ENCODE measurements around the gene RFTN1.
A peak's percentile ranks its signal among the peaks of the same experiment; 100 is the strongest.

RFTN1 gene

GRCh38 chr3:16464511-16465148, 48.9 kb downstream of the RFTN1 start:
- no peak for DNase-seq (ENCODE audit: low spot score)

GRCh38 chr3:16463914-16464313, 49.6 kb downstream of the RFTN1 start:
- DNase-seq (ENCODE audit: low spot score), result no peak

GRCh38 chr3:16463119-16463518, 50.4 kb downstream of the RFTN1 start:
- DNase-seq (ENCODE audit: low spot score), result no peak

GRCh38 chr3:16462679-16463078, 50.8 kb downstream of the RFTN1 start:
- DNase-seq (ENCODE audit: low spot score), result peak; percentile 43

GRCh38 chr3:16461463-16462245, 51.8 kb downstream of the RFTN1 start:
- DNase-seq (ENCODE audit: low spot score), result no peak

GRCh38 chr3:16460886-16461285, 52.6 kb downstream of the RFTN1 start:
- no peak for DNase-seq (ENCODE audit: low spot score)

GRCh38 chr3:16460273-16460672, 53.2 kb downstream of the RFTN1 start:
- no peak for DNase-seq (ENCODE audit: low spot score)

- DNase-seq (ENCODE audit: low spot score), result peak; percentile 12
These were observed 56.6 kb downstream of the RFTN1 start for GRCh38 chr3:16456784-16457415.

GRCh38 chr3:16455966-16456365, 57.5 kb downstream of the RFTN1 start:
- no peak for DNase-seq (ENCODE audit: low spot score)

- no peak for DNase-seq (ENCODE audit: low spot score)
These were observed 58.5 kb downstream of the RFTN1 start for GRCh38 chr3:16455001-16455400.

- no peak for DNase-seq (ENCODE audit: low spot score)
These were observed 61.2 kb downstream of the RFTN1 start for GRCh38 chr3:16452261-16452660.

- no peak for DNase-seq (ENCODE audit: low spot score)
These were observed 64.1 kb downstream of the RFTN1 start for GRCh38 chr3:16449369-16449768.

- DNase-seq (ENCODE audit: low spot score), result no peak
These were observed 64.8 kb downstream of the RFTN1 start for GRCh38 chr3:16448639-16449070.

- no peak for DNase-seq (ENCODE audit: low spot score)
These were observed 66.4 kb downstream of the RFTN1 start for GRCh38 chr3:16447135-16447534.

GRCh38 chr3:16444344-16444743, 69.2 kb downstream of the RFTN1 start:
- DNase-seq (ENCODE audit: low spot score), result no peak

- DNase-seq (ENCODE audit: low spot score), result no peak
These were observed 70.8 kb downstream of the RFTN1 start for GRCh38 chr3:16442730-16443129.

- no peak for DNase-seq (ENCODE audit: low spot score)
These were observed 72.1 kb downstream of the RFTN1 start for GRCh38 chr3:16441371-16441875.

GRCh38 chr3:16439848-16440708, 73.4 kb downstream of the RFTN1 start:
- no peak for DNase-seq (ENCODE audit: low spot score)

GRCh38 chr3:16439163-16439847, 74.2 kb downstream of the RFTN1 start:
- DNase-seq (ENCODE audit: low spot score), result no peak

- no peak for DNase-seq (ENCODE audit: low spot score)
These were observed 75.9 kb downstream of the RFTN1 start for GRCh38 chr3:16437640-16438039.

- no peak for DNase-seq (ENCODE audit: low spot score)
These were observed 79.8 kb downstream of the RFTN1 start for GRCh38 chr3:16433701-16434151.
